ENCODE results near the gene IFNL2.

GRCh38 chr19:39277598-39277997, 9.4 kb downstream of the IFNL2 start:
- TF ChIP-seq, protein P1, sequence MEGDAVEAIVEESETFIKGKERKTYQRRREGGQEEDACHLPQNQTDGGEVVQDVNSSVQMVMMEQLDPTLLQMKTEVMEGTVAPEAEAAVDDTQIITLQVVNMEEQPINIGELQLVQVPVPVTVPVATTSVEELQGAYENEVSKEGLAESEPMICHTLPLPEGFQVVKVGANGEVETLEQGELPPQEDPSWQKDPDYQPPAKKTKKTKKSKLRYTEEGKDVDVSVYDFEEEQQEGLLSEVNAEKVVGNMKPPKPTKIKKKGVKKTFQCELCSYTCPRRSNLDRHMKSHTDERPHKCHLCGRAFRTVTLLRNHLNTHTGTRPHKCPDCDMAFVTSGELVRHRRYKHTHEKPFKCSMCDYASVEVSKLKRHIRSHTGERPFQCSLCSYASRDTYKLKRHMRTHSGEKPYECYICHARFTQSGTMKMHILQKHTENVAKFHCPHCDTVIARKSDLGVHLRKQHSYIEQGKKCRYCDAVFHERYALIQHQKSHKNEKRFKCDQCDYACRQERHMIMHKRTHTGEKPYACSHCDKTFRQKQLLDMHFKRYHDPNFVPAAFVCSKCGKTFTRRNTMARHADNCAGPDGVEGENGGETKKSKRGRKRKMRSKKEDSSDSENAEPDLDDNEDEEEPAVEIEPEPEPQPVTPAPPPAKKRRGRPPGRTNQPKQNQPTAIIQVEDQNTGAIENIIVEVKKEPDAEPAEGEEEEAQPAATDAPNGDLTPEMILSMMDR (IDR thresholded peaks at IDR 0.05; ENCODE audit: extremely low read depth in 1 of 2, insufficient read depth in 1 of 2, low read depth in 1 of 2, low read length in 2 of 2), result no peak
- TF ChIP-seq EZH2 (IDR thresholded peaks at IDR 0.05; ENCODE audit: borderline replicate concordance, low read depth, low read length, severe bottlenecking) (no peak), POLR2AphosphoS5 (IDR thresholded peaks at IDR 0.05; ENCODE audit: insufficient read depth, low read depth, low read length) (no peak), POLR2A (IDR thresholded peaks at IDR 0.05; ENCODE audit: low read depth, low read length) (no peak), JUN (IDR thresholded peaks at IDR 0.05; ENCODE audit: borderline replicate concordance, insufficient read depth, insufficient read length, low read depth) (no peak), FOS (IDR thresholded peaks at IDR 0.05; ENCODE audit: borderline replicate concordance, insufficient read depth, low read length) (no peak), MAX (IDR thresholded peaks at IDR 0.05; ENCODE audit: insufficient read depth, insufficient read length) (no peak)

All from endothelial cell of umbilical vein (primary cell).